OCI-LY7 (cell line): ENCODE results near the gene FNBP1. TPM values are rescaled to one million over a fixed set of nuclear protein-coding genes. Genes with fewer than 3 reads are reported as not detected.
A peak's percentile ranks its signal among the peaks of the same experiment; 100 is the strongest.

Experiments used
- BruUV-seq: library from RNA; stranded (reverse); fragments of 400-500 nt; replicated peaks from 2 replicates; lab custom pipeline; 2021; lab: Mats Ljungman, UMichigan
- CTCF ChIA-PET: fragments of 300-600 bp; sonication (Branson Sonifier 250); formaldehyde crosslinking; loops from one replicate; lab custom pipeline; 2022; ENCODE audit warnings: antibody characterized with exemption; ENCODE audit not compliant: unreplicated experiment; lab: Charles Lee
- POLR2A ChIA-PET: fragments of 300-600 bp; sonication (Branson Sonifier 250); formaldehyde crosslinking; loops from one replicate; lab custom pipeline; 2022; ENCODE audit warnings: antibody characterized with exemption; lab: Charles Lee
- DNase-seq: peaks from one replicate; pipeline ENCODE4 v3.0.0-alpha.2; 2015; ENCODE audit warnings: low spot score
- H2AFZ ChIP-seq: fragments of 200-600 bp; sonication (generic), shearing (Covaris generic); 2 replicates; pipeline ENCODE4 v1.6.1; 2014; ENCODE audit warnings: mild to moderate bottlenecking, antibody characterized with exemption, low read length, moderate library complexity
- H3K27ac ChIP-seq: fragments of 200-600 bp; sonication (generic); 2 replicates; pipeline ENCODE4 v1.5.1; 2014; ENCODE audit warnings: mixed run types, low read depth, mild to moderate bottlenecking, moderate library complexity, low read length, inconsistent platforms; ENCODE audit not compliant: poor library complexity, severe bottlenecking
- H3K36me3 ChIP-seq: fragments of 200-600 bp; sonication (generic); 2 replicates; pipeline ENCODE4 v1.6.1; 2014; ENCODE audit warnings: mild to moderate bottlenecking, antibody characterized with exemption, low read length, moderate library complexity, mixed read lengths; ENCODE audit not compliant: insufficient read depth
- H3K4me1 ChIP-seq: fragments of 200-600 bp; sonication (generic); 2 replicates; pipeline ENCODE4 v1.5.1; 2014; ENCODE audit warnings: mild to moderate bottlenecking, low read length; ENCODE audit not compliant: insufficient read depth, poor library complexity, severe bottlenecking
- H3K4me2 ChIP-seq: fragments of 200-600 bp; sonication (generic); 2 replicates; pipeline ENCODE4 v1.6.1; 2014; ENCODE audit warnings: mild to moderate bottlenecking, low read length
- H3K4me3 ChIP-seq: fragments of 200-600 bp; sonication (generic); 2 replicates; pipeline ENCODE4 v1.5.1; 2014; ENCODE audit warnings: mild to moderate bottlenecking, low read depth, low read length; ENCODE audit not compliant: poor library complexity, severe bottlenecking
- H3K79me2 ChIP-seq: fragments of 200-600 bp; sonication (generic); 2 replicates; pipeline ENCODE4 v1.6.1; 2016; ENCODE audit warnings: low read depth, mild to moderate bottlenecking, low read length, moderate library complexity, mixed read lengths; ENCODE audit not compliant: insufficient read depth
- H3K9me2 ChIP-seq: fragments of 200-600 bp; sonication (generic); 2 replicates; pipeline ENCODE4 v1.6.1; 2016; ENCODE audit warnings: mild to moderate bottlenecking, low read length, mixed read lengths; ENCODE audit not compliant: insufficient read depth
- H3K9me3 ChIP-seq: fragments of 200-600 bp; sonication (generic); 2 replicates; pipeline ENCODE4 v1.6.1; 2014; ENCODE audit warnings: mild to moderate bottlenecking, mixed run types, low read length, mixed read lengths
- H4K20me1 ChIP-seq: fragments of 200-600 bp; sonication (generic); 2 replicates; pipeline ENCODE4 v1.6.1; 2014; ENCODE audit warnings: mild to moderate bottlenecking, antibody characterized with exemption, low read length, moderate library complexity, mixed read lengths; ENCODE audit not compliant: insufficient read depth
- EZH2phosphoT487 ChIP-seq: fragments of 200-600 bp; sonication (generic); IDR thresholded peaks from 2 replicates; pipeline ENCODE4 v1.6.1; 2018; ENCODE audit warnings: low read depth, borderline replicate concordance, mild to moderate bottlenecking, mixed run types, antibody characterized with exemption, low read length, moderate library complexity, mixed read lengths
- intact Hi-C: fragments of 100-400 bp; cut with micrococcal nuclease; formaldehyde crosslinking; loops from one replicate; pipeline ENCODE4 v1.10.0; 2022; ENCODE audit not compliant: unreplicated experiment
- total RNA-seq, 2 experiments: library from RNA; depleted of rRNA in 1 of 2; stranded (reverse); fragments of >200 nt in 1 of 2; shearing (Covaris generic) in 1 of 2; gene quantifications; 2 replicates each; pipeline ENCODE4 v1.2.3, GENCODE V29; 2014 to 2022
- TF ChIP-seq, protein P1 (sequence below): fragments of 200-600 bp; sonication (generic); conservative IDR thresholded peaks from 2 replicates; pipeline ENCODE4 v1.5.1; 2014; ENCODE audit warnings: mild to moderate bottlenecking, antibody characterized with exemption, low read length, moderate library complexity, mixed read lengths

Gene FNBP1
- total RNA-seq, 2 experiments from 2014 or later, result 93.3 to 164 TPM

DNA sequence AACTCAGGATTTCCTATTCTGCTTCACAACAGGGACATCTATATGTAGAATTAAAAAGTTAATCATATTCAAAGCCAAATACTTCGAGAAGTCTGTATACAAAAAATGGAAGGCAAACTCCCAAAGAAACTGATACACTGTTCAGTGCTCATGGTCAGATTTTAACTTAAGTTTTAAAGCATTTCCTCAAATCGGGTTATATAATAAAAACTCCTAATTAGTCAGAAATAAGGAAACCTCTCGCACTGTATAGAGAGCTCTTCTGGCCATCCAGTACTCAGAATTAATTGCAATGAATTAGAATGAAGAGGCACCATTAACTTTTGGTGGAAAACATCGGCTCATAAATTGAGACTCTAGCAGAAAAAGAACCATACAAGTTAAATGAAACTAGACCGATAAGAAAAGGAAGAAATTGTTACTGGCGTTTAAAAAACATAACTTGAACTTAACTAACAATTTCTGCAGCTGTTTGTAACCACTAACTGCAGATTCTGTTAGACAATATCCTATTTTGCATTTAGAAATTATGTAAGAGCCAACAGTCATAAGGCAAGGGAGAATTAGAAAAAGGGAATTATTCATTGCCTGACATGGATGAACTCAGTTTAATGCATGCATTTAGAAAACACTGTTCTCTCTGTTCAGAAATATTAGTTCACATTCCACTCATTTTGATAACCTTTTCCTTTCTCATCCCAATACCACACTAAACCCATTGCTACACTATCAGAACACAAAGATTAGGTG lies 96.6 kb downstream of the FNBP1 start:
- no peak for TF ChIP-seq EZH2phosphoT487
- TF ChIP-seq, protein P1, sequence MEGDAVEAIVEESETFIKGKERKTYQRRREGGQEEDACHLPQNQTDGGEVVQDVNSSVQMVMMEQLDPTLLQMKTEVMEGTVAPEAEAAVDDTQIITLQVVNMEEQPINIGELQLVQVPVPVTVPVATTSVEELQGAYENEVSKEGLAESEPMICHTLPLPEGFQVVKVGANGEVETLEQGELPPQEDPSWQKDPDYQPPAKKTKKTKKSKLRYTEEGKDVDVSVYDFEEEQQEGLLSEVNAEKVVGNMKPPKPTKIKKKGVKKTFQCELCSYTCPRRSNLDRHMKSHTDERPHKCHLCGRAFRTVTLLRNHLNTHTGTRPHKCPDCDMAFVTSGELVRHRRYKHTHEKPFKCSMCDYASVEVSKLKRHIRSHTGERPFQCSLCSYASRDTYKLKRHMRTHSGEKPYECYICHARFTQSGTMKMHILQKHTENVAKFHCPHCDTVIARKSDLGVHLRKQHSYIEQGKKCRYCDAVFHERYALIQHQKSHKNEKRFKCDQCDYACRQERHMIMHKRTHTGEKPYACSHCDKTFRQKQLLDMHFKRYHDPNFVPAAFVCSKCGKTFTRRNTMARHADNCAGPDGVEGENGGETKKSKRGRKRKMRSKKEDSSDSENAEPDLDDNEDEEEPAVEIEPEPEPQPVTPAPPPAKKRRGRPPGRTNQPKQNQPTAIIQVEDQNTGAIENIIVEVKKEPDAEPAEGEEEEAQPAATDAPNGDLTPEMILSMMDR, result no peak
- Histone ChIP-seq H3K9me3 (peaks cover 15% of the 10 kb centered on the region), H3K36me3 (peaks cover 93% of the 10 kb centered on the region), H3K9me2 (no peaks in the 10 kb centered on the region), H3K4me1 (peaks cover 24% of the 10 kb centered on the region), H2AFZ (no peak overlapping the region), H3K4me3 (no peak overlapping the region), H4K20me1 (no peaks in the 10 kb centered on the region), H3K27ac (peak overlapping the region; percentile 8), H3K79me2 (peaks cover 4% of the 10 kb centered on the region; the same call in 1 of the 2 replicates), H3K4me2 (no peak overlapping the region)
- CTCF ChIA-PET, result no interaction called here
- TSS peak; percentile 8 for BruUV-seq
- intact Hi-C loops, result no loop called here
- DNase-seq, result no peak
- POLR2A ChIA-PET, result interaction anchor here (1.0 kb wide), 1 partner anchor 82 kb away, joined by 3 read pairs; no protein-coding TSS in a partner anchor

DNA sequence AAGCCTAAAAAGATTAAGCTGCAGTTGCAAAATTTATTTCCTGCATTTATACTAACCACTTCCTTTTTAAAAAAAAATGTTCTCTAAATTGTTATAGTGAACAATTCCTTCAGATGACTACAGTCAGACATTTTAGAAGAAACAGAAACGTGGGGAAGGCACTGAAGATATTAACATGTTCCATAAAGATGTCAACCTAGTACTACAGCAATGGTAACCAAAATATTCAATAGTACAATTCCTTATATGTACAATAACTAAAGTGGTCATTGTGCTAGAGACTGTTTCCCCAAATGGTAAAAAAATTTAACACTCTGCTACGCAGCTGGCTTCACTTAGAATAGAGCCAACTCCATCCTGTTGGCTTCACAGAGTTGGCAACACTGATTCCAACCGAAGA lies 97.7 kb downstream of the FNBP1 start:
- TF ChIP-seq, protein P1, result no peak
- no peak for TF ChIP-seq EZH2phosphoT487
- POLR2A ChIA-PET, result interaction anchor here (0.6 to 1.0 kb wide), 2 partner anchors 18 to 24 kb away, joined by 3 read pairs; no protein-coding TSS in a partner anchor
- H2AFZ ChIP-seq, result no peak overlapping the region
- H3K4me1 ChIP-seq, result peaks cover 24% of the 10 kb centered on the region
- CTCF ChIA-PET, result no interaction called here
- peaks cover 92% of the 10 kb centered on the region for H3K36me3 ChIP-seq
- H3K79me2 ChIP-seq, result peaks cover 4% of the 10 kb centered on the region; the same call in 1 of the 2 replicates
- intact Hi-C loops, result no loop called here
- no TSS peak for BruUV-seq
- peak overlapping the region; percentile 40 for H3K27ac ChIP-seq
- H3K4me3 ChIP-seq, result no peak overlapping the region
- peak overlapping the region; percentile 28 for H3K4me2 ChIP-seq
- H4K20me1 ChIP-seq, result no peaks in the 10 kb centered on the region
- H3K9me2 ChIP-seq, result no peaks in the 10 kb centered on the region
- H3K9me3 ChIP-seq, result peaks cover 15% of the 10 kb centered on the region
- DNase-seq, result no peak
